ENCODE measurements around the gene TNFAIP8. TPM values are rescaled to one million over a fixed set of nuclear protein-coding genes. Genes with fewer than 3 reads are reported as not detected.

Gene TNFAIP8
- total RNA-seq, 1 experiment from 2014 or later: 30.7 TPM

GRCh38 chr5:119383008-119383407 is 27.2 kb downstream of the TNFAIP8 start:
- in situ Hi-C loops (cut with HindIII; ENCODE audit: low pct_unique_long_range_greater_than_20kb, low sequenced_read_pairs): no loop called here
- no peak for DNase-seq (ENCODE audit: low read depth)

- no peak for DNase-seq (ENCODE audit: low read depth)
- in situ Hi-C loops (cut with HindIII; ENCODE audit: low pct_unique_long_range_greater_than_20kb, low sequenced_read_pairs): no loop called here
Observed at GRCh38 chr5:119385136-119385535, 29.3 kb downstream of the TNFAIP8 start.

- in situ Hi-C loops (cut with HindIII; ENCODE audit: low pct_unique_long_range_greater_than_20kb, low sequenced_read_pairs): no loop called here
Observed at GRCh38 chr5:119385536-119386128, 29.8 kb downstream of the TNFAIP8 start.

GRCh38 chr5:119386596-119387344 is 31.0 kb downstream of the TNFAIP8 start:
- in situ Hi-C loops (cut with HindIII; ENCODE audit: low pct_unique_long_range_greater_than_20kb, low sequenced_read_pairs): no loop called here
- DNase-seq (ENCODE audit: low read depth): no peak

More at GRCh38 chr5:119385536-119386128, 29.8 kb downstream of the TNFAIP8 start:
- DNase-seq (ENCODE audit: low read depth): no peak

GRCh38 chr5:119387945-119388618 is 32.3 kb downstream of the TNFAIP8 start:
- in situ Hi-C loops (cut with HindIII; ENCODE audit: low pct_unique_long_range_greater_than_20kb, low sequenced_read_pairs): no loop called here
- DNase-seq (ENCODE audit: low read depth): no peak

GRCh38 chr5:119388619-119389190 is 32.9 kb downstream of the TNFAIP8 start:
- in situ Hi-C loops (cut with HindIII; ENCODE audit: low pct_unique_long_range_greater_than_20kb, low sequenced_read_pairs): no loop called here
- no peak for DNase-seq (ENCODE audit: low read depth)

GRCh38 chr5:119389288-119390030 is 33.6 kb downstream of the TNFAIP8 start:
- DNase-seq (ENCODE audit: low read depth): no peak

GRCh38 chr5:119390404-119390803 is 34.6 kb downstream of the TNFAIP8 start:
- in situ Hi-C loops (cut with HindIII; ENCODE audit: low pct_unique_long_range_greater_than_20kb, low sequenced_read_pairs): no loop called here
- DNase-seq (ENCODE audit: low read depth): no peak

More at GRCh38 chr5:119389288-119390030, 33.6 kb downstream of the TNFAIP8 start:
- in situ Hi-C loops (cut with HindIII; ENCODE audit: low pct_unique_long_range_greater_than_20kb, low sequenced_read_pairs): no loop called here

GRCh38 chr5:119393201-119393691 is 37.4 kb downstream of the TNFAIP8 start:
- in situ Hi-C loops (cut with HindIII; ENCODE audit: low pct_unique_long_range_greater_than_20kb, low sequenced_read_pairs): no loop called here
- no peak for DNase-seq (ENCODE audit: low read depth)

- in situ Hi-C loops (cut with HindIII; ENCODE audit: low pct_unique_long_range_greater_than_20kb, low sequenced_read_pairs): no loop called here
- no peak for DNase-seq (ENCODE audit: low read depth)
Observed at GRCh38 chr5:119393746-119394145, 37.9 kb downstream of the TNFAIP8 start.

- in situ Hi-C loops (cut with HindIII; ENCODE audit: low pct_unique_long_range_greater_than_20kb, low sequenced_read_pairs): no loop called here
Observed at GRCh38 chr5:119395080-119395836, 39.4 kb downstream of the TNFAIP8 start.

GRCh38 chr5:119396030-119396664 is 40.3 kb downstream of the TNFAIP8 start:
- DNase-seq (ENCODE audit: low read depth): no peak
- in situ Hi-C loops (cut with HindIII; ENCODE audit: low pct_unique_long_range_greater_than_20kb, low sequenced_read_pairs): no loop called here

More at GRCh38 chr5:119395080-119395836, 39.4 kb downstream of the TNFAIP8 start:
- no peak for DNase-seq (ENCODE audit: low read depth)

GRCh38 chr5:119397518-119398380 is 41.9 kb downstream of the TNFAIP8 start:
- in situ Hi-C loops (cut with HindIII; ENCODE audit: low pct_unique_long_range_greater_than_20kb, low sequenced_read_pairs): no loop called here

GRCh38 chr5:119398727-119399466 is 43.1 kb downstream of the TNFAIP8 start:
- peak; percentile 79 for DNase-seq (ENCODE audit: low read depth)
- in situ Hi-C loops (cut with HindIII; ENCODE audit: low pct_unique_long_range_greater_than_20kb, low sequenced_read_pairs): no loop called here

More at GRCh38 chr5:119397518-119398380, 41.9 kb downstream of the TNFAIP8 start:
- DNase-seq (ENCODE audit: low read depth): peak; percentile 55

GRCh38 chr5:119400245-119400644 is 44.4 kb downstream of the TNFAIP8 start:
- in situ Hi-C loops (cut with HindIII; ENCODE audit: low pct_unique_long_range_greater_than_20kb, low sequenced_read_pairs): no loop called here

More at GRCh38 chr5:119400245-119400644, 44.4 kb downstream of the TNFAIP8 start:
- peak; percentile 89 for DNase-seq (ENCODE audit: low read depth)

Measured in Caki2 (cell line).